Eye (tissue), 1 donor: ENCODE results near the gene TSPAN16.
"Not testable (repeated sequence)": the region's sequence is repeated elsewhere in the genome, so short reads cannot be mapped to it uniquely, and the experiment has no call there.

Source experiments
- DNase-seq: peaks from one replicate; pipeline ENCODE4 v3.0.0-alpha.2; 2015

The TSPAN16 gene

DNA sequence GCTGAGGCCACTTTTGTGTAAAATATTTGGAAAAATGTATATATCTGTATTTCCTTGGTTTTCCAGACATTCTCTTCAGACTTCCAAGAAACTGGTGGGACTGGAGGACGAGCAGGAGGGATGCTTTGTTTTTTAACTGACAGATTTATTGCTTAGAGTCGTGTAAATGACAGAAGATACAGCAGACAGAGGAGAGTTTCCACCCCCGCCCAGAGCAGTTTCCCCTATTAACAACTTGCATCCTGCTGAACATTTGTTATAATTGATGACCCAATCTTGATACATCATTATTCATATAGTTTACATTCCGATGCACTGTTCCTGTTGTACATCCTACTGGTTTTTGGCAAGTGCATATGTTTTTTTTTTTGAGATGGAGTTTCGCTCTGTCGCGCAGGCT lies 26.6 kb upstream of the TSPAN16 start:
- no peak for DNase-seq

DNA sequence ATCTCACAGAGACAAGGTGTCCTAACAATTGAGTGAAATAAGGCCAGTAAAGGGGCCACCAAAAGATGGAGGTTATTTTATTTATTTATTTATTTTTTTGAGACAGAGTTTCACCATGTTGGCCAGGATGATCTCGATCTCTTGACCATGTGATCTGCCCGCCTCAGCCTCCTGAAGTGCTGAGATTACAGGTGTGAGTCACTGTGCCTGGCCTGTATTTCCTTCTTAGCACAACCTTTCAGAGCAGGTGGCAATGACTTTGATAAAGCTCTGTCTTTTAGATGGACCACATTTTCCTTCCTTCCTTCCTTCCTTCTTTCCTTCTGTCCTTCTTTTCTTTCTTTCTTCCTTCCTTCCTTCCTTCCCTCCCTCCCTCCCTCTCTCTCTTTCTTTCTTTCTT lies 22.7 kb upstream of the TSPAN16 start:
- no peak for DNase-seq

DNA sequence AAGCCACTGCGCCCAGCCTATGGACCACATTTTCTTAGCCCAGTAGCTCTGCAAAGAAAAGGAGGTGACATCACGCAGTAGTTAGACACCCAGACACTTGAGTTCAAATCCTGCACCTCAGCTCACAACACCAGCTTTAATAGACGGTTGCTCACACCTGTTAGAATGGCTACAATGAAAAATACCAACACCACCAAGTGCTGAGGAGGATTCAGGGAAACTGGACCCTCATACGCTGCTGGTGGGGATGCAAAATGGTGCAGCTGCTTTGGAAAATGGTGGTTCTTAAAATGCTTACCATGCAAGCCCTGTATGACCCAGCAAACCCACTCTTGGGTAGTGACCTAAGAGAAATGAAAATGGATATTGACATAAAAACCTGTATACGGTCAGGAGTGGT lies 22.0 kb upstream of the TSPAN16 start:
- no peak for DNase-seq

GRCh38 chr19:11274533-11275086 lies 21.4 kb upstream of the TSPAN16 start:
- no peak for DNase-seq

GRCh38 chr19:11278670-11279069 lies 17.3 kb upstream of the TSPAN16 start:
- no peak for DNase-seq

DNA sequence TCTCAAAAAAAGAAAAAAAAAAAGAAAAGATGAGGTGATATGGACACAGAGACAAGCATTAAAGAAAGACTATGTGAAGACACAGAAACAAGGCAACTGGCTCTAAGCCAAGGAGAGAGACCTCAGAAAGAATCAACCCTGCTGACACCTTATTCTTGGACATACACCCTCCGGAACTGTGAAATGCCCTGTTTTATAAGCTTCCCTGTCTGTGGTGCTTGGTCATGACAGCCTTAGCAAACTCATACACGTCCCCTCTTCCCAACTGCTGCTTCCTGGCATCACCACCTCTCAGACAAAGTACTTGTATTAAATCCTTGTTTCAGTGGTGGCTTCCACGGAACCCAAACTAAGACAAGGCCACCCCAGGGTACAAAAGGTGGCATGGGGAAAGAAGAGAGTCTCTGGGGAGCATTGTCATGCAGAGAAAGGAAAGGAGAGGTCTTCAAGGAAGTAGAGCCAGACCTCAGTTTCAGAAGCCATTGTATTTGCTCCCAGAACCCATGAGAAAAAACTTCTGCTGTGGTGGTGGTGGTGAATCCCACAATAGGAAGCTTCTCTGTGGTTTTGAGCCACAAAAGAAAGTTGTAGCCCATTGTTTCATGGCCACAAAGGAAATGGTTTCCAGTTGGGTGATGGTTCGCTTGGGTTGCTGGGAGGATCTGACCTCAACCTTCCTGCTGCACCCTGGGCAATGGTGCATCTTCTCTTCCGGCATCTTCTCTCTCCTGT lies 16.3 kb upstream of the TSPAN16 start:
- no peak for DNase-seq

DNA sequence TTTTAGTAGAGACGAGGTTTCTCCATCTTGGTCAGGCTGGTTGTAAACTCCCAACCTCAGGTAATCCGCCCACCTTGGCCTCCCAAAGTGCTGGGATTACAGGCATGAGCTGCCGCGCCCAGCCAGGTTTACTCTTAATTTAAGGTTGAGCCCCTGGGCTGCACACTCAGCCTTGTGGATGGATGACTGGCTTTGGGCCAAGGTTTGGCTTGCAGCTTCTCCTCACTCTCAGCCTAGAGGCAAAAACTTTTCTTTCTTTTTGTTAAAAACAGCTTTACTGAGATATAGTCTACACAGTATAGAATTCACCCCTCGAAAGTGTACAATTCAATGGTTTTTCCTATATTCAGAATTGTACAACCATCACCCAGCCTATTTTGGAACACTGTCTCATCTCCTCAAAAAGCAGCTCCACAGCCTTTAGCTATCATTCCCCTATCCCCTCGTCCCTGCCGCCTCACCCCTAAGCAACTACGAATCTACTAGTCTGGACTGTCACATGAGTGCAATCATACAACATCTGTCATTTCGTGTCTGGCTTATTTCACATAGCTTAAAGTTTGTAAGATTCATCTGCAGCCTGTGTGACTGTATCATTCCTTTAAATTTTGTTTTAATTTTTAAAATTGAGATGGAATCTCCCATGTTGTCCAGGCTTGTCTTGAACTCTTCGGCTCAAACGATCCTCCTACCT lies 14.5 kb upstream of the TSPAN16 start:
- no peak for DNase-seq

DNA sequence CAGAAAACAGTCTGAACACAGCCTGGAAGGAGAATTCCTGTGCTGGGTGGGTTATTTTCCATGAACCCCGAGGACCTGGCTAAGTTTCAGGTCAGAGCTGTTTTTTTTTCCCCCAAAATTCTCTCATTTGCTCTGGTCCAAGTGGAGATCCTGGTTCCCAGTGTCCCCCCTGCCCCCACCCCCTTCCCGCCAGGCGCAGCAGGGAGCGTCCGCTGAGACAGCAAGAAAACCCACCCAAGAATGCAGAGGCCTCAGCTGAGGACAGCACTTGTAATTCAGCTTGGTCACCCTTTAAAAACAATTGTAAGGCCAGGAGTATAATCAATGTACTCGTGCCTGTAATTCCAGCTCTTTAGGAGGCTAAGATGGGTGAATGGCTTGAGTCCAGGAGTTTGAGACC lies 11.4 kb upstream of the TSPAN16 start:
- peak; percentile 14 for DNase-seq

DNA sequence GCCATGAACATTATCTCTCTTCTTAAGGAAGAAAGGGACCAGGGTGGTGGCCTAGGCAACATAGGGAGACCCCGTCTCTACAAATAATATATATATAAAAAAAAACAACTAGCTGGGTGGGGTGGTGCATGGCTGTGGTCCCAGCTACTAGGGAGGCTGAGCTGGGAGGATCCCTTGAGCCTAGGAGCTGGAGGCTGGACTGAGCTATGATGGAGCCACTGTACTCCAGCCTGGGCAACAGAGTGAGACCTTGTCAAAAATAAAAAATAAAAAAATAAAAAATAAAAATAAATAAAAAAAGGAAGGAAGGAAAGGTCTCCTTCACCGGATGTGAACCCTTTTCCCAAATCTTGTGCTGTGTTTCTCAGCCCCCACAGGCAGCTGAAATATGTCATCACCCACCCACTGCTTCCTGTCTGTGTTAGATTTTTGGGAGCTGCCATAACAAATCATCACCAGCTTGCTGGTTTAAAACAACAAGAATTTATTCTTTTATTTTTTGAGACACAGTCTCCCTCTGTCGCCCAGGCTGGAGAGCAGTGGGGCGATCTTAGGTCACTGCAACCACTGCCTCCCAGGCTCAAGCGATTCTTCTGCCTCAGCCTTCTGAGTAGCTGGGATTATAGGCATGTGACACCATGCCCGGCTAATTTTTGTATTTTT lies 9.5 kb upstream of the TSPAN16 start:
- DNase-seq, result no peak

- no peak for DNase-seq
Measured at GRCh38 chr19:11288349-11288748, 7.6 kb upstream of the TSPAN16 start.

GRCh38 chr19:11290256-11290655 lies 5.7 kb upstream of the TSPAN16 start:
- DNase-seq, result no peak

DNA sequence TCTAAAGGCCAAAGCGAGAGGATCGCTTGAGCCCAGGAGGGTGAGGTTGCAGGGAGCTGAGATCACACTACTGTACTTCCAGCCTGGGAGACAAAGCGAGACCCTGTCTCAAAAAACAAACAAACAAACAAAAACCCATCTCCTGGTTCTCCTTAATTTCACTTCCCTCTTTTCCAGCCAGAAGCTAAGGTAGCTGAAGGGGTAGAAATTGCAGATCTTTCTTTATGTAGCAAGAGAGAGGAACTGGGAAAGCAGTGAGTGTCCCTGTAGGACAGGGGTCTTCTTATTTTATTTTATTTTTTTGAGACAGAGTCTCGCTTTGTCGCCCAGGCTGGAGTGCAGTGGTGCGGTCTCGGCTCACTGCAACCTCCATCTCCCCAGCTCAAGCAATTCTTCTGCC lies 4.5 kb upstream of the TSPAN16 start:
- DNase-seq, result no peak

GRCh38 chr19:11291991-11292390 lies 4.0 kb upstream of the TSPAN16 start:
- no peak for DNase-seq

- peak; percentile 96 for DNase-seq
Measured at GRCh38 chr19:11293433-11294389, 2.2 kb upstream of the TSPAN16 start.

DNA sequence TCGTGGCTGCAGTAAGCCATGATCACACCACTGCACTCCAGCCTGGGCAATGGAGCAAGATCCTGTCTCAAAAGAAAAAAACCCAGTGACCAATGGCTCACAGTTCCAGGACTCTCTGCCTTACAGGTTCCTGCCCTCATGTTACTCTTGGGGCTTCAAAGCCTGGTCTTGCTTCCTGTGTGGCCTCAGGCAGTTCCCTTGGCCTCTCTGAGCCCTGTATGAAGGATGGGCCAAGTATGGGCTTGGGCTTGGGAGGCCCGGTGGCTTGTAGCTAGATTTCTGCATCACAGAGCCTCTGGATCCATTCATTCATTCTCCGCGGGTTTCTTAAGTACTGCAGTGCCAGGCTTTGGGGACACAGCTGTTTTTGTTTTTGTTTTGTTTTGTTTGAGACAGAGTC lies 780 bp upstream of the TSPAN16 start:
- no peak for DNase-seq

- no peak for DNase-seq
Measured at GRCh38 chr19:11296264-11296663, 304 bp downstream of the TSPAN16 start.

- no peak for DNase-seq
Measured at GRCh38 chr19:11299946-11300810, 4.2 kb downstream of the TSPAN16 start.

DNA sequence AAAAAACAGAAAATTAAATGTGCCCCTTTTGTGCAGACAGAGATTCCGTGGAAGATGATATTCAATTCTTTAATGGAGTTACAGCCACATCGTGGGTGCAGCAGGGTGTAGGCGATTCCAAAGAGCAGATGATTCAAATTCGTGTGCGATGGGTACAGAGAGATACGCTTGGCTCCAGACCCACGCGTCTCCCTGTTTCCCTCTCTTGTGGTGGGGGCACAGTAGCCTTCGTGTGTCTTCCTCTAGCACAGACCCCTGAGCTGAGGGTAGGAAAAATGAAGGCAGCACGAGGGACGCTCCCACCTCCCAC lies 4.8 kb downstream of the TSPAN16 start:
- DNase-seq, result no peak

DNA sequence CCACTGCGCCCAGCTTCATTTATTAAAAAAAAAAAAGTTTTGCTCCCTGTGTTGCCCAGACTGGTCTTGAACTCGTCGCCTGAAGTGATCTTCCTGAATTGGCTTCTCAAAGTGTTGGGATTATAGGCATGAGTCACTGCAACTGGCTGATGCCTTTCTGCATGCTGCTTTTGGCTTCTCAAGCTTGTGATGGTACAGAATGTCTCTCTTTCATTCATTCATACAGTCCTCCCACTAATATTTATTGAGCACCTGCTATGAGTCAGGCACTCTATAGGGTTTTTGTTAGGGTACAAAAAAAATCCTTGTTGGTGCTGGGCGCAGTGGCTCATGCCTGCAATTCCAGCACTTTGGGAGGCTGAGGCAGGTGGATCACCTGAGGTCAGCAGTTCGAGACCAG lies 9.0 kb downstream of the TSPAN16 start:
- no peak for DNase-seq

- no peak for DNase-seq
Measured at GRCh38 chr19:11306337-11306736, 10.4 kb downstream of the TSPAN16 start.

DNA sequence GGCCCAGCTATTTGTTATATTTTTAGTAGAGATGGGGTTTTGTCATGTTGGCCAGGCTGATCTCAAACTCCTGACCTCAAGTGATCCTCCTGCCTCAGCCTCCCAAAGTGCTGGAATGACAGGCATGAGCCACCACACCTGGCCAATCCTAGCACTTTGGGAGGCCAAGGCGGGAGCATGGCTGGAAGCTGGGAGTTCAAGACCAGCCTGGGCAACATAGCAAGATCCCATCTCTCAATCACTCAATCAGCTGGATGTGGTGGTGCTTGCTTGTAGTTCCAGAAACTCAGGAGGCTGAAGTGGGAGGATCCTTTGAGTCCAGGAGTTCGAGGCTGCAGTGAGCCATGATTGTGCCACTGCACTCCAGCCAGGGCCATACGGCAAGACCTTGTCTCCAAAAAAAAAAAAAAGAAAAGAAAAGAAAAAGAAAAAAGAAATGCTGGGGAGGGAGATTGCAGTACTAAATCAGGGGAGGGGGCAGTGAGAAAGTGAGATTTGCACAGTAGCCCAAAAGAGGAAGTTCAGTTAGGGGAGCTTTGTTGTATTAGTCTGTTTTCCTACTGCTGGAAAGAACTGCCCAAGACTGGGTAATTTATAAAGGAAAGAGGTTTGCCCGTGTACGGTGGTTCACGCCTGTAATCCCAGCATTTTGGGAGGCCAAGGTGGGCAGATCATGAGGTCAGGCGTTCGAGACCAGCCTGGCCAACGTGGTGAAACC lies 24.5 kb downstream of the TSPAN16 start:
- not testable (repeated sequence) for DNase-seq
